Esophagus muscularis mucosa (tissue), 4 donors: ENCODE measurements around the gene OSGIN1. TPM values are rescaled to one million over a fixed set of nuclear protein-coding genes. Genes with fewer than 3 reads are reported as not detected.

ENCODE experiments used
- DNase-seq: peaks from one replicate; pipeline ENCODE4 v3.0.0-alpha.2; 2017; ENCODE audit errors: extremely low spot score
- H3K27ac ChIP-seq, 4 donors: fragments of 200-600 bp; sonication (generic); replicated peaks in 1 of 4; 1 replicate in 3 of 4; 2 replicates in 1 of 4; pipeline ENCODE4 v1.5.1; 2016 to 2019; ENCODE audit warnings: mild to moderate bottlenecking in 1 of 4
- H3K27me3 ChIP-seq, 4 donors: fragments of 200-600 bp; sonication (generic); one replicate each; pipeline versions ENCODE4 v1.5.1 to v1.6.0; 2016 to 2019
- H3K36me3 ChIP-seq, 4 donors: fragments of 200-600 bp; sonication (generic); one replicate each; pipeline ENCODE4 v1.5.1; 2016 to 2019
- H3K4me1 ChIP-seq, 4 donors: fragments of 200-600 bp; sonication (generic); one replicate each; pipeline ENCODE4 v1.5.1; 2016 to 2019
- H3K4me3 ChIP-seq, 4 donors: fragments of 200-600 bp; sonication (generic); 1 replicate in 2 of 4; 2 replicates in 2 of 4; pipeline ENCODE4 v1.5.1; 2016 to 2019; ENCODE audit warnings: mild to moderate bottlenecking in 4 of 4, moderate library complexity in 1 of 4
- H3K9me3 ChIP-seq, 4 donors: fragments of 200-600 bp; sonication (generic); 1 replicate in 3 of 4; 2 replicates in 1 of 4; pipeline ENCODE4 v1.5.1; 2016 to 2019
- CTCF ChIP-seq, 3 experiments: fragments of 200-600 bp in 2 of 3; fragments of 450-650 bp in 1 of 3; sonication (generic) in 2 of 3; IDR thresholded peaks; one replicate each; pipeline ENCODE4 v1.5.1; 2017 to 2019; ENCODE audit warnings: antibody characterized with exemption in 3 of 3, mild to moderate bottlenecking in 2 of 3, moderate library complexity in 1 of 3
- EP300 ChIP-seq: sonication (generic); formaldehyde crosslinking; IDR thresholded peaks from one replicate; pipeline ENCODE4 v1.6.1; 2017; ENCODE audit warnings: antibody characterized with exemption
- POLR2A ChIP-seq: fragments of 450-650 bp; IDR thresholded peaks from one replicate; pipeline ENCODE4 v1.6.1; 2017; ENCODE audit warnings: antibody characterized with exemption, moderate library complexity, mild to moderate bottlenecking, low read depth
- POLR2AphosphoS5 ChIP-seq, 2 donors: sonication (generic); formaldehyde crosslinking; IDR thresholded peaks; one replicate each; pipeline ENCODE4 v1.6.1; 2017; ENCODE audit warnings: antibody characterized with exemption in 2 of 2
- WGBS: methylation state at CpG from one replicate; pipeline ENCODE4 v1.1.5; 2018; 5-methylcytosine and 5-hydroxymethylcytosine counted together
- intact Hi-C: fragments of 100-400 bp; cut with DNase I; formaldehyde crosslinking; loops from one replicate; pipeline ENCODE4 v1.15.1; 2023
- total RNA-seq, 4 donors: library from RNA; depleted of rRNA; stranded (reverse); fragments of >200 nt; gene quantifications; one replicate each; pipeline versions ENCODE4 v1.1.0 to v1.2.1, GENCODE V29; 2016

The OSGIN1 gene
- total RNA-seq, 4 donors from 2014 or later = 7.1 to 17.6 (median 13.8) TPM

GRCh38 chr16:83936581-83937165, 16.4 kb upstream of the OSGIN1 start:
- H3K4me1 ChIP-seq = peaks cover 0 to 7% (median 2%) of the 10 kb centered on the region in 4 donors
- no peak for DNase-seq
- peaks cover 0 to 5% (median 0%) of the 10 kb centered on the region in 4 donors for H3K36me3 ChIP-seq
- H3K9me3 ChIP-seq = no peaks in the 10 kb centered on the region
- no peak for TF ChIP-seq POLR2A
- WGBS = 93% methylated on average over 16 of the region's 19 CpGs
- H3K4me3 ChIP-seq = no peak overlapping the region
- intact Hi-C loops = no loop called here
- no peak overlapping the region for H3K27ac ChIP-seq
- no peaks in the 10 kb centered on the region for H3K27me3 ChIP-seq

GRCh38 chr16:83937267-83937666, 15.8 kb upstream of the OSGIN1 start:
- H3K27me3 ChIP-seq = no peaks in the 10 kb centered on the region
- no peak overlapping the region for H3K4me3 ChIP-seq
- 97% methylated on average over 2 of the region's 2 CpGs for WGBS
- H3K36me3 ChIP-seq = peaks cover 0 to 5% (median 0%) of the 10 kb centered on the region in 4 donors
- DNase-seq = no peak
- H3K4me1 ChIP-seq = peaks cover 0 to 7% (median 2%) of the 10 kb centered on the region in 4 donors
- intact Hi-C loops = no loop called here
- H3K27ac ChIP-seq = no peak overlapping the region
- TF ChIP-seq CTCF (IDR thresholded peaks at IDR 0.05) = no peak
- no peak for TF ChIP-seq EP300
- no peak for TF ChIP-seq POLR2A
- no peak for TF ChIP-seq POLR2AphosphoS5 (IDR thresholded peaks at IDR 0.05)
- no peaks in the 10 kb centered on the region for H3K9me3 ChIP-seq

- TF ChIP-seq POLR2AphosphoS5 (IDR thresholded peaks at IDR 0.05) = no peak
- no peak for TF ChIP-seq EP300
- TF ChIP-seq CTCF (IDR thresholded peaks at IDR 0.05) = no peak
- TF ChIP-seq POLR2A = no peak
- Histone ChIP-seq H3K27me3 (no peaks in the 10 kb centered on the region), H3K4me1 (peaks cover 0 to 8% (median 2%) of the 10 kb centered on the region in 4 donors), H3K27ac (no peak overlapping the region), H3K36me3 (peaks cover 0 to 5% (median 0%) of the 10 kb centered on the region in 4 donors), H3K9me3 (no peaks in the 10 kb centered on the region), H3K4me3 (no peak overlapping the region)
- intact Hi-C loops = no loop called here
- DNase-seq = no peak
- WGBS = 90% methylated on average over 17 of the region's 18 CpGs
These were observed 14.8 kb upstream of the OSGIN1 start for GRCh38 chr16:83937922-83938885.

- Histone ChIP-seq H3K9me3 (no peaks in the 10 kb centered on the region), H3K4me3 (no peak overlapping the region), H3K36me3 (peaks cover 0 to 5% (median 0%) of the 10 kb centered on the region in 4 donors), H3K27ac (no peak overlapping the region), H3K27me3 (no peaks in the 10 kb centered on the region), H3K4me1 (peaks cover 0 to 10% (median 2%) of the 10 kb centered on the region in 4 donors)
- TF ChIP-seq CTCF (IDR thresholded peaks at IDR 0.05) (no peak), POLR2A (no peak), POLR2AphosphoS5 (IDR thresholded peaks at IDR 0.05) (no peak), EP300 (no peak)
- intact Hi-C loops = no loop called here
- 74% methylated on average over 12 of the region's 12 CpGs for WGBS
- no peak for DNase-seq
These were observed 13.7 kb upstream of the OSGIN1 start for GRCh38 chr16:83939266-83939855.

GRCh38 chr16:83940119-83940518, 12.9 kb upstream of the OSGIN1 start:
- TF ChIP-seq EP300 (no peak), POLR2A (no peak)
- Histone ChIP-seq H3K36me3 (peaks cover 0 to 5% (median 0%) of the 10 kb centered on the region in 4 donors), H3K4me3 (no peak overlapping the region), H3K27ac (no peak overlapping the region), H3K27me3 (no peaks in the 10 kb centered on the region), H3K9me3 (no peaks in the 10 kb centered on the region), H3K4me1 (peaks cover 0 to 10% (median 2%) of the 10 kb centered on the region in 4 donors)
- no peak for DNase-seq
- 86% methylated on average over 5 of the region's 12 CpGs for WGBS
- intact Hi-C loops = no loop called here
